Measurements from ENCODE around the gene FZD1. TPM values are rescaled to one million over a fixed set of nuclear protein-coding genes. Genes with fewer than 3 reads are reported as not detected.

The FZD1 gene
- total RNA-seq, 1 donor from 2014 or later = 5.4 TPM

DNA sequence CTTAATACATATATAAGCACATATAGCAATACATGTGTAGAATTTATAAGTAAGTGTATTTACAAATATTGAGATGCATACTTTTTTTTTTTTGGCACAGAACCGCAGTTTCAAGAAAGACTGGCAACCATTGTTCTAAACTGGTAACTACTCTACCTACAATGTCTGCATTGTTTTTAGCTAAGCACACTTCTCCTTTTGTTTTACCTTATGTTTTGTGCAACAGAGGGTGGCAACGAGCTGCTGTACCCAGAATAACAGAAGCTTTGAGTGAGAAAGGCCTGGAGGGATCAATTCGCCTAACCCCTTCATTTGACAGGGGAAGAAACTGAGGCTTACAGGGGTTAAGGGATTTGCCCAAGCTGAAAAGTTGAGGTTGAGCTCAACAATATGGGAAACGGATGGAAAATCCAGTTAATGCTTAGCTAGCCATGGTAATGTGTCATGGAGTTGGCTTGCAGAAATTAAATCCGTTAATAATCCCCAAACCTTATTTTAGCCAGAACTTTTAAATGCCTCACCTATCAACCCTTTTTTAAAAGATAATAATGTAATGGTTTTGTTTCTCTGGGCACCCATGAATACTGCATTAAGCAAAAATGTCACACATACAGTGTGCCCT lies 25.5 kb downstream of the FZD1 start:
- Mint-ChIP-seq H3K27ac (ENCODE audit: unreplicated experiment) (no peak overlapping the region), H3K9me3 (ENCODE audit: unreplicated experiment) (no peaks in the 10 kb centered on the region), H3K27me3 (ENCODE audit: low read depth, unreplicated experiment) (peaks cover 14% of the 10 kb centered on the region), H3K36me3 (ENCODE audit: low read depth, unreplicated experiment) (no peaks in the 10 kb centered on the region), H3K4me3 (ENCODE audit: unreplicated experiment) (no peak overlapping the region), H3K4me1 (ENCODE audit: low read depth, unreplicated experiment) (no peaks in the 10 kb centered on the region)
- TF ChIP-seq, protein P1, sequence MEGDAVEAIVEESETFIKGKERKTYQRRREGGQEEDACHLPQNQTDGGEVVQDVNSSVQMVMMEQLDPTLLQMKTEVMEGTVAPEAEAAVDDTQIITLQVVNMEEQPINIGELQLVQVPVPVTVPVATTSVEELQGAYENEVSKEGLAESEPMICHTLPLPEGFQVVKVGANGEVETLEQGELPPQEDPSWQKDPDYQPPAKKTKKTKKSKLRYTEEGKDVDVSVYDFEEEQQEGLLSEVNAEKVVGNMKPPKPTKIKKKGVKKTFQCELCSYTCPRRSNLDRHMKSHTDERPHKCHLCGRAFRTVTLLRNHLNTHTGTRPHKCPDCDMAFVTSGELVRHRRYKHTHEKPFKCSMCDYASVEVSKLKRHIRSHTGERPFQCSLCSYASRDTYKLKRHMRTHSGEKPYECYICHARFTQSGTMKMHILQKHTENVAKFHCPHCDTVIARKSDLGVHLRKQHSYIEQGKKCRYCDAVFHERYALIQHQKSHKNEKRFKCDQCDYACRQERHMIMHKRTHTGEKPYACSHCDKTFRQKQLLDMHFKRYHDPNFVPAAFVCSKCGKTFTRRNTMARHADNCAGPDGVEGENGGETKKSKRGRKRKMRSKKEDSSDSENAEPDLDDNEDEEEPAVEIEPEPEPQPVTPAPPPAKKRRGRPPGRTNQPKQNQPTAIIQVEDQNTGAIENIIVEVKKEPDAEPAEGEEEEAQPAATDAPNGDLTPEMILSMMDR (IDR thresholded peaks at IDR 0.05; ENCODE audit: insufficient read depth, low read depth, low read length) = no peak
- Histone ChIP-seq H3K4me1 (ENCODE audit: insufficient read depth, low read length) (no peaks in the 10 kb centered on the region), H3K9ac (ENCODE audit: low read length) (no peak overlapping the region), H3K79me2 (ENCODE audit: insufficient read depth, low read length) (no peaks in the 10 kb centered on the region), H3K4me2 (ENCODE audit: low read length) (no peak overlapping the region), H3K36me3 (ENCODE audit: insufficient read depth, low read length) (no peaks in the 10 kb centered on the region), H4K20me1 (ENCODE audit: insufficient read depth, low read length) (no peaks in the 10 kb centered on the region), H3K4me3 (ENCODE audit: insufficient read depth, low read depth, low read length) (no peak overlapping the region), H3K9me3 (ENCODE audit: insufficient read depth, low read depth, low read length) (no peaks in the 10 kb centered on the region), H3K27ac (ENCODE audit: low read depth, low read length) (no peak overlapping the region), H2AFZ (ENCODE audit: low read depth, low read length) (no peak overlapping the region), H3K27me3 (ENCODE audit: insufficient read depth, low read length) (no peaks in the 10 kb centered on the region)
- DNase-seq (ENCODE audit: low read depth) (no peak), FAIRE-seq (no peak)

DNA sequence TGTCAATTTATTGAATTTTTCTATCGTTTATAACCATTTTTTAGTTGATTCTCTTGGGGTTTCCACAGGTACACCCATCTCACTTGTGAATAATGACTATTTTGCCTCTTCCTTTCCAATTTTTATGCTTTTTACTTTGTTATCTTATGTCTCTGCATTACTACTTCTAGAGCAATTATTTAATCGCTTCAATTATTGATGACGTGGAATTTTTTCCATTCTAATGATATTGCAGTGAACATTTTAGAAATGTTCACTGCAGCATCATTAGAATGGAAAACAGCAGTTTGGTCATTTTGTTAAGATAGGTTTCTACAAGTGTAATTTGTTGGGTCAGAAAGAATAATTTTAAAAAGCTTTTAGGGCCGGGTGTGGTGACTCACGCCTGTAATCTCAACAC lies 27.1 kb downstream of the FZD1 start:
- no peak overlapping the region for H3K4me2 ChIP-seq (ENCODE audit: low read length)
- FAIRE-seq (no peak), DNase-seq (ENCODE audit: low read depth) (no peak)
- H3K4me3 ChIP-seq (ENCODE audit: insufficient read depth, low read depth, low read length) = no peak overlapping the region
- no peak for TF ChIP-seq EZH2 (IDR thresholded peaks at IDR 0.05; ENCODE audit: insufficient read depth, low read length)
- TF ChIP-seq, protein P1 (IDR thresholded peaks at IDR 0.05; ENCODE audit: insufficient read depth, low read depth, low read length) = no peak
- no peaks in the 10 kb centered on the region for H4K20me1 ChIP-seq (ENCODE audit: insufficient read depth, low read length)
- peaks cover 18% of the 10 kb centered on the region for H3K27me3 Mint-ChIP-seq (ENCODE audit: low read depth, unreplicated experiment)
- no peaks in the 10 kb centered on the region for H3K4me1 ChIP-seq (ENCODE audit: insufficient read depth, low read length)
- H3K9ac ChIP-seq (ENCODE audit: low read length) = no peak overlapping the region
- no peak overlapping the region for H3K27ac Mint-ChIP-seq (ENCODE audit: unreplicated experiment)
- no peaks in the 10 kb centered on the region for H3K9me3 Mint-ChIP-seq (ENCODE audit: unreplicated experiment)
- no peak overlapping the region for H2AFZ ChIP-seq (ENCODE audit: low read depth, low read length)
- H3K4me3 Mint-ChIP-seq (ENCODE audit: unreplicated experiment) = no peak overlapping the region
- H3K36me3 ChIP-seq (ENCODE audit: insufficient read depth, low read length) = no peaks in the 10 kb centered on the region
- no peaks in the 10 kb centered on the region for H3K27me3 ChIP-seq (ENCODE audit: insufficient read depth, low read length)
- no peaks in the 10 kb centered on the region for H3K36me3 Mint-ChIP-seq (ENCODE audit: low read depth, unreplicated experiment)
- H3K79me2 ChIP-seq (ENCODE audit: insufficient read depth, low read length) = no peaks in the 10 kb centered on the region
- H3K9me3 ChIP-seq (ENCODE audit: insufficient read depth, low read depth, low read length) = no peaks in the 10 kb centered on the region
- H3K27ac ChIP-seq (ENCODE audit: low read depth, low read length) = no peak overlapping the region
- H3K4me1 Mint-ChIP-seq (ENCODE audit: low read depth, unreplicated experiment) = no peaks in the 10 kb centered on the region

DNA sequence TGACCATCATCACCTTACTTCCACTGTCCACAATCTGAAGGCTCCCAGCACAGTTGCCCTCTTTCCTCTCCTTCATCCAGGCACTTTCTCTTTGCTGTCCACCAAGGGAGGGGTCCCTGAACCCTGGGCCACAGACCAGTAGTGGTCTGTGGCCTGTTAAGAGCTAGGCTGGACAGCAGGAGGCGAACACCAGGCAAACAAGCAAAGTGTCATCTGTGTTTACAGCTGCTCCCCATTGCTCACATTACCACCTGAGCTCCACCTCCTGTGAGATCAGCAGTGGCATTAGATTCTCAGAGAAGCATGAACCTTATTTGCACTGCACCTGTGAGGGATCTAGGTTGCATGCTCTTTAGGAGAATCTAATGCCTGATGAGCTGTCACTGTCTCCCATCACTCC lies 27.7 kb downstream of the FZD1 start:
- no peak overlapping the region for H2AFZ ChIP-seq (ENCODE audit: low read depth, low read length)
- no peak for FAIRE-seq
- no peaks in the 10 kb centered on the region for H3K27me3 ChIP-seq (ENCODE audit: insufficient read depth, low read length)
- H3K9ac ChIP-seq (ENCODE audit: low read length) = no peak overlapping the region
- DNase-seq (ENCODE audit: low read depth) = no peak
- no peaks in the 10 kb centered on the region for H4K20me1 ChIP-seq (ENCODE audit: insufficient read depth, low read length)
- no peaks in the 10 kb centered on the region for H3K36me3 ChIP-seq (ENCODE audit: insufficient read depth, low read length)
- Mint-ChIP-seq H3K27ac (ENCODE audit: unreplicated experiment) (no peak overlapping the region), H3K4me1 (ENCODE audit: low read depth, unreplicated experiment) (no peaks in the 10 kb centered on the region), H3K9me3 (ENCODE audit: unreplicated experiment) (no peaks in the 10 kb centered on the region), H3K36me3 (ENCODE audit: low read depth, unreplicated experiment) (no peaks in the 10 kb centered on the region), H3K27me3 (ENCODE audit: low read depth, unreplicated experiment) (peaks cover 18% of the 10 kb centered on the region), H3K4me3 (ENCODE audit: unreplicated experiment) (no peak overlapping the region)
- no peak overlapping the region for H3K4me2 ChIP-seq (ENCODE audit: low read length)
- no peak overlapping the region for H3K4me3 ChIP-seq (ENCODE audit: insufficient read depth, low read depth, low read length)
- TF ChIP-seq, protein P1 (IDR thresholded peaks at IDR 0.05; ENCODE audit: insufficient read depth, low read depth, low read length) = no peak
- TF ChIP-seq EZH2 (IDR thresholded peaks at IDR 0.05; ENCODE audit: insufficient read depth, low read length) = no peak
- no peak overlapping the region for H3K27ac ChIP-seq (ENCODE audit: low read depth, low read length)
- H3K9me3 ChIP-seq (ENCODE audit: insufficient read depth, low read depth, low read length) = no peaks in the 10 kb centered on the region
- H3K79me2 ChIP-seq (ENCODE audit: insufficient read depth, low read length) = no peaks in the 10 kb centered on the region
- no peaks in the 10 kb centered on the region for H3K4me1 ChIP-seq (ENCODE audit: insufficient read depth, low read length)

Measured in astrocyte (in vitro differentiated cells and primary cell).